Transverse colon (tissue), 3 donors: ENCODE data around the gene ICAM1.

Source experiments
- EP300 ChIP-seq: sonication (generic); formaldehyde crosslinking; IDR thresholded peaks from one replicate; pipeline ENCODE4 v1.6.1; 2017; ENCODE audit warnings: antibody characterized with exemption, low read depth
- POLR2A ChIP-seq: fragments of 450-650 bp; IDR thresholded peaks from one replicate; pipeline ENCODE4 v1.6.1; 2016; ENCODE audit warnings: antibody characterized with exemption, mild to moderate bottlenecking, moderate library complexity
- TF ChIP-seq, protein P1 (sequence below), 5 experiments: fragments of 200-600 bp in 3 of 5; fragments of 450-650 bp in 2 of 5; sonication (generic) in 3 of 5; IDR thresholded peaks; 1 replicate in 2 of 5; 2 replicates in 3 of 5; pipeline ENCODE4 v1.5.1; 2016 to 2017; ENCODE audit warnings: antibody characterized with exemption in 5 of 5, inconsistent platforms in 3 of 5, mild to moderate bottlenecking in 2 of 5, moderate library complexity in 1 of 5

DNA sequence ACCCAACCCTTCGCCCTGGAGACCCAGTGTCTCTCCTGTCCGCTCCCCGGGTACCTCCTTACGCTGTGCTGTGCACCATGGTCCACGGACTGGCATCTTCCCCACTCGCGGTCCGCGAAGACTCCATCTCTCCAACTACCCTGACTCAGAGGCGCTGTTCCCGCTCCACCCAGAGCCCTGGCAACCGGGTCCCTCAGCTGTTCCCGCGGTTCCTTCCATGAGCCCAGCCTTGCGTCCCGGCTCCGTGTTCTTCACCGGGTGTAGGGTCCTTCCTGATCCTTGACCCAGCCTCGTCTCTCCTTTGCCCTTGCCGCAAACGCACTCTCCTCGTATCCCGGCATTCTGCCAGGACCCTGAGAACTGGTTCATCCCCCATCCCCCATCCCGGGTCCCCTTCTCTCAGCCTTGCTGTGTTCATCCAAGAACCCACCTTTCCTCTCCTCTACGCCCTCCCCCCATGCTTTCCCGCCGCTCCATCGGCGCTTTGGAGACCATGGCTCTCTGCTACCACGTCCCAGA, 19.5 kb downstream of the ICAM1 start:
- TF ChIP-seq POLR2A (no peak), EP300 (no peak)
- TF ChIP-seq, protein P1, sequence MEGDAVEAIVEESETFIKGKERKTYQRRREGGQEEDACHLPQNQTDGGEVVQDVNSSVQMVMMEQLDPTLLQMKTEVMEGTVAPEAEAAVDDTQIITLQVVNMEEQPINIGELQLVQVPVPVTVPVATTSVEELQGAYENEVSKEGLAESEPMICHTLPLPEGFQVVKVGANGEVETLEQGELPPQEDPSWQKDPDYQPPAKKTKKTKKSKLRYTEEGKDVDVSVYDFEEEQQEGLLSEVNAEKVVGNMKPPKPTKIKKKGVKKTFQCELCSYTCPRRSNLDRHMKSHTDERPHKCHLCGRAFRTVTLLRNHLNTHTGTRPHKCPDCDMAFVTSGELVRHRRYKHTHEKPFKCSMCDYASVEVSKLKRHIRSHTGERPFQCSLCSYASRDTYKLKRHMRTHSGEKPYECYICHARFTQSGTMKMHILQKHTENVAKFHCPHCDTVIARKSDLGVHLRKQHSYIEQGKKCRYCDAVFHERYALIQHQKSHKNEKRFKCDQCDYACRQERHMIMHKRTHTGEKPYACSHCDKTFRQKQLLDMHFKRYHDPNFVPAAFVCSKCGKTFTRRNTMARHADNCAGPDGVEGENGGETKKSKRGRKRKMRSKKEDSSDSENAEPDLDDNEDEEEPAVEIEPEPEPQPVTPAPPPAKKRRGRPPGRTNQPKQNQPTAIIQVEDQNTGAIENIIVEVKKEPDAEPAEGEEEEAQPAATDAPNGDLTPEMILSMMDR (IDR thresholded peaks at IDR 0.05), result no peak
